ENCODE measurements around the gene SLC6A4.
"Not testable (repeated sequence)": the region's sequence is repeated elsewhere in the genome, so short reads cannot be mapped to it uniquely, and the experiment has no call there.

The SLC6A4 gene

DNA sequence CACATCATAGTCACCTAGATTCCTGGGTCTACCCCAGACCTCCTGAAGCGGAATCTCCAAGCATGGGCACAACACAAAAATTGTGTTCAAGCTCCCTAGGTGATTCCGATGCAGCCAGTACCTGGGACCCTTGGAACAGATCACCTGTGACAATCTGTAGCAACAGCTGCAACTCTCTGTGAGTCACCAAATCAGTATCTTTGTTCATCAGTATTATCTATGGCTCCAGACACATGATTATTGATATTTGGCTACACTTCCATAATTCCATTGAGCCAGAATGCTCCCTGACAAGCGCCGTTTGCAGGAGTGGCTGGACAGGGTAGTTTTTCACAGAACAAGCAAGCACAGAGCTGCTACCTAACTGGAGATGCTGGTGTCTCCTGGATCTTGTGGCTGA, 16.2 kb downstream of the SLC6A4 start:
- no peak for DNase-seq (ENCODE audit: low read depth, low spot score)

DNA sequence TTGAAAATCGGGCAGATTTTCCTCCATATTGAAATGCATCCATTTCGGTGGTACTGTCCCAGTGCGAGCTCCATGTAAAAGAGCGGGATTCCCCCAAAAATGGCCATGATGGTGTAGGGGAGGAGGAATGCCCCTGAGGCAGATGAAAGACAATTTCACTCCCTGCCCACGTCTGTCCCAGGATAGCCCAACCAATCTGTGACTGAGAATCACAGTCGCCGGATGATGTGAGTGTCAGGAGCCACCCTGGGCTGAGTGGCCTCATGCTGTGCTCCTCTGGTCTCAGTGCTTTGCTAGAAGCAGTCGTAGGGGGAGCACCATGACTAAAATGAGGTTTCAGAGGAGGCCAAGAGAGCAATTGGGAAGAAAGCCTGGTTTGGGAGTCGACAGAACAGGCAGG, 16.7 kb downstream of the SLC6A4 start:
- DNase-seq (ENCODE audit: low read depth, low spot score), result no peak

GRCh38 chr17:30217746-30218245, 17.7 kb downstream of the SLC6A4 start:
- no peak for DNase-seq (ENCODE audit: low read depth, low spot score)

GRCh38 chr17:30217054-30217453, 18.4 kb downstream of the SLC6A4 start:
- no peak for DNase-seq (ENCODE audit: low read depth, low spot score)

DNA sequence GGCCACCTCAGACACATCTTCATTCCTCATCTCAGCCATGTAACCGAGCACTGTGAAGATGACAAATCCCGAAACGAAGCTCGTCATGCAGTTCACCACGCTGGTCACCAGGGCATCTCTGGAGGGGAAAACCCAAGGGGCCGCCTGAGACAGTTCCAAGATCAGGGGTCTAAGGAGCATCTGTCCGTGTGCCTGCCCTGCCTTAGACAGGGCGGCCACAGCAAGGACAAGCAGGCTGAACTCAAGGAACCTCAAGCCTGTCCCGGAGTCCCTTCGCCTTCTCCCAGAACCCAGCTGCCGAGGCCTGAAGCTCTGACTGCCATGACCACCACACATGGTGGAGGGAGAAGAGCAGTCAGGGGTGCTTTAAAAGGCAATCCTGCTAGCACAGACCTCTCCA, 22.7 kb downstream of the SLC6A4 start:
- no peak for DNase-seq (ENCODE audit: low read depth, low spot score)

GRCh38 chr17:30211371-30211770, 24.1 kb downstream of the SLC6A4 start:
- no peak for DNase-seq (ENCODE audit: low read depth, low spot score)

DNA sequence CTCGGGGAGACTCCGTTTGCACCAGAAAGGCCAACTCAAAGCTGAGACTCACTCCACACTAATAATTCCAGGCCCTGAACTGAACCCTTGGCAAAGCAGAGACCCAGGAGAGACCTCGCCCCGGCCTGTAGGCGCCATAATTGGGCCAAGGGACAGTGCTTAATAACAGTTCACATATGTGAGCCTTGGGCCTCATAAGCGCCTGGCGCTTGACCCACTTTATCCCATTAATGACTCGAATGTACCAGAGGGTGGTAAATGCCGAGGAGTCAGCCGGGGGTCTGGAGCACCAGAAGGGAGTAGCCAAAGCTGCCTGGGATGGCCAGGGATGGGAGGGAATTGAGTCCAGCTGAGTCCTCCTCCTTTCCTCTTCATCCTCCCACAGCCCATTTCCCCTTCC, 24.6 kb downstream of the SLC6A4 start:
- DNase-seq (ENCODE audit: low read depth, low spot score), result no peak

- no peak for DNase-seq (ENCODE audit: low read depth, low spot score)
These were observed 25.1 kb downstream of the SLC6A4 start for GRCh38 chr17:30210366-30210765.

- DNase-seq (ENCODE audit: low read depth, low spot score), result no peak
These were observed 25.6 kb downstream of the SLC6A4 start for GRCh38 chr17:30209930-30210329.

DNA sequence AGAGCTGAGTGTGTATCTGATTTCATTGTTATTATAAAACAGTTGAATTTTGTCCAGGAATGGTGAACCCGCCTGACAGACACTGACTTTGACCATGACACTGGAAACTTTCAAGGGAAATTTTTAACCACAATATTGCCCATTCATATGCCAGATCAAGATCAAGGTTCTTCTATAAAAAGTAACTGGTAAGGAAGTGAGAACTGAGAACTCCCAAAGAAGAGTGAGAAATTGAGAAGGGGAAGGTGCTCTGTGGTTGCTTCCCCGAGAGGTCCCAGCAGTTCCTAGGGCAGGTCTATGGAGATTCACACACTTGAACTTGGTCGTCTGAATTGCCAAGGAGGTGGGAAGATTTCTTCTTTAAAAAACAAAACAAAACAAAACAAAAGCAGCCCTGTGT, 27.3 kb downstream of the SLC6A4 start:
- no peak for DNase-seq (ENCODE audit: low read depth, low spot score)

- DNase-seq (ENCODE audit: low read depth, low spot score), result no peak
These were observed 27.8 kb downstream of the SLC6A4 start for GRCh38 chr17:30207655-30208054.

GRCh38 chr17:30203471-30203981, 32.0 kb downstream of the SLC6A4 start:
- no peak for DNase-seq (ENCODE audit: low read depth, low spot score)

DNA sequence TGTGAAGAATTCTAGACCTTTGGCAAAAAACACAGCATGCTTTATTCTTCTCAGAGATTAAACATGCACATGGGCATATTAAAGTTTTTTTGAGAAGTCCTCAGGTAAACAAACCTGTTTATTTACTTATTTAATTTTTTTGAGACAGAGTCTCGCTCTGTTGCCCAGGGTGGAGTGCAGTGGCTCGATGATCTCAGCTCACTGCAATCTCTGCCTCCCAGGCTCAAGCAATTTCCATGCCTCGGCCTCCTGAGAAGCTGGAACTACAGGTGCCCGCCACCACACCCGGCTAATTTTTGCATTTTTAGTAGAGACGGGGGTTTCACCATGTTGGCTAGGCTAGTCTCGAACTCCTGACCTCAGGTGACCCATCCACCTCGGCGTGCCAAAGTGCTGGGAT, 34.8 kb downstream of the SLC6A4 start:
- DNase-seq (ENCODE audit: low read depth, low spot score), result not testable (repeated sequence)

DNA sequence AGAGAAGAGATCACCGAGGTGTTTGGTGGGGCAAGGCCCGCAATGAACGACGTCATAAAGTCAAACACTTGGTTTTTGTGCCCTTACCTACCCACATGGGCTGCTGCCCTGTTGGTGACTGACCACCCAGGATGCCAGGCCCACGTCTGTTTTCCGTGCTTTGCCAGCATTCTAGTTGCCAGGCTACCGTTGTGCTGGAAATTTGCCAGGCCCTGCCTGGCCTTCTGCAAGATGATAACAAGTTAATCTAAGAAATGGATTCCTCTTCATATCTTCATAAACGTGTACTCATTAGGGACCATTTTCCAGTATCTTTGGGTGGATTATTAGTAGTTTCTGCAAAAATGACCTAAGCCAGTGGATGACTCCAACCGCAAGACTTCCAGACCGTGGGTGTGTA, 35.4 kb downstream of the SLC6A4 start:
- no peak for DNase-seq (ENCODE audit: low read depth, low spot score)

DNA sequence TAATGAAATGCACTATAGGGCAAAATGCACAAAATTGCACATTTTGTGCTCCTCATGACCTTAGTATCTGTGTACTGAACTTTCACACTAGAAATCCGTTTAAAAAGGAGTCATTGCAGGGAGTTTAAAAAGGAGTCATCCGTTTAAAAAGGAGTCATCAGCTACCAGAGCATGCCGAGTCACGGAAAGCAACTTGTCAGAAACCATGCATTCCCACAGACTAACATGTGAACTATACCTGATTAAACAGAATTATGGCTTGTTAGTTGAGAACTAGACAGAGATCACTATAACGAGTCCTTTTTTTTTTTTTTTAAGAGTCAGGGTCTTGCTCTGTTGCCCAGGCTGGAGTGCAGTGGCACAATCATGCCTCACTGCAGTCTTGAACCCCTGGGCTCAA, 35.9 kb downstream of the SLC6A4 start:
- no peak for DNase-seq (ENCODE audit: low read depth, low spot score)

DNA sequence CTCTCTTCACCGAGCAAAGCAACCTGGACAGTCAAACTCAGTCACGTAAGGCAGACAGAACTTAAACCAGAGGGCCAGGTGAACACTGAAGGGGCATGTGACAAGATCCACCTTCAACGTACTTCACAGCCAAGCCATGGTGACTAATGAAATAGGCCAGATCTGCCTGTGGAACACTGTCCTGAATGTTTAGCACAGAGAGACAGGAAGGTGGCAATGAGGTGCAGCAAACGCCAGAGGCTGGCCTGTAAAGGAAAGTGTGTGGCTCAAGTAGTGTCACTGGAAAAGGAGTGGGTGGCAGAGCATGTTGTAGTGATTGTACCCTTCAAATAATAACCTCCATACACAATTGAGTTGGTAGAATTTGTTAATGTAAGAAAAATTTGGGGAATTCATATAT, 38.1 kb downstream of the SLC6A4 start:
- DNase-seq (ENCODE audit: low read depth, low spot score), result no peak

DNA sequence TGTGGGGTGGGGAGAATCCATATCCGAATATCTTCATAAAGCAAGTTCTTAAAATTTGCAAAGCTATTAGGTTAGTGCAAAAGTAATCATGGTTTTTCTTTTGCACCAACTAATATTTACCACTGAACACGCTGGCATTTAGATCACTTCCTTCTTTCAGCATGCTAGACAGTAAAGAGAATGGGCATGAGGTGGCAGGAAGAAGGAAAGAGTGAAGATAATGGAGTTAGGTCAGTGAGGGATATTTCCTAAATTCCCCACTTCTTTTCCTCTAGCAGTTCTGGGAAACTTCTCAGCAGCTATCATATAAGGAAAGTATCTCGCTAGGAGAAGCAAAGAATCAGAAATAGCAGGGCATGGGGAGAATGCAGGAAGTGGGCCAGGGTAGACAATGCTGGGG, 39.0 kb downstream of the SLC6A4 start:
- no peak for DNase-seq (ENCODE audit: low read depth, low spot score)

GRCh38 chr17:30191072-30191471, 44.4 kb downstream of the SLC6A4 start:
- DNase-seq (ENCODE audit: low read depth, low spot score), result no peak

DNA sequence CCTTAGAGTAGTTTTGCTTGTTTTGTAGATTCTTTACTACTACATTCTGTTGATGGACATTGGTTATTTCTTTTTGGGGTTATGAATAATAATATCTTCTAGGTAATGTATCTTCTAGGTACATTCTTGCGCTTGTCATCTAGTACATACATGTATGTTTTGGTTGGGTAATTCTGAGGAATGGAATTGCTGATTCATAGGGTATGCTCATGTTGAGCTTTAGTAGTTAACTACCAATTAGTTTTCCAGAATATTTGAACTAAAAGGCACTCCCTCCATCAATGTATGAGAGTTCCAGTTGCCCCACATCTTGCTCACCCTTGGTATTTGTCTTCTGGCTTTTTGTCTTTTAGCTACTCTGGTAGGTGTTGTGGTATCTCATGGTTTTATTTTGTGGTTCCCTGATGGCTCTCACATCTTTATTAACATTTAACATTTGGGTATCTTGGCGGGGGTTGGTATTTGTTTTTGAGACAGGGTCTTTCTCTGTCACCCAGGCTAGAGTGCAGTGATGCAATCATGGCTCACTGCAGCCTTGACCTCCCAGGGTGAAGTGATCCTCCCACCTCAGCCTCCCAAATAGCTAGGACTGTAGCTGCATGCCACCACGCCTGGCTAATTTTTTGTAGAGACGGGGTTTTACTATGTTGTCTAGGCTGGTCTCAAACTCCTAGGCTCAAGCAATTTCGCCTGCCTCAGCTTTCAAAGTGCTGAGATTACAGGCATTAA, 47.1 kb downstream of the SLC6A4 start:
- no peak for DNase-seq (ENCODE audit: low read depth, low spot score)

DNA sequence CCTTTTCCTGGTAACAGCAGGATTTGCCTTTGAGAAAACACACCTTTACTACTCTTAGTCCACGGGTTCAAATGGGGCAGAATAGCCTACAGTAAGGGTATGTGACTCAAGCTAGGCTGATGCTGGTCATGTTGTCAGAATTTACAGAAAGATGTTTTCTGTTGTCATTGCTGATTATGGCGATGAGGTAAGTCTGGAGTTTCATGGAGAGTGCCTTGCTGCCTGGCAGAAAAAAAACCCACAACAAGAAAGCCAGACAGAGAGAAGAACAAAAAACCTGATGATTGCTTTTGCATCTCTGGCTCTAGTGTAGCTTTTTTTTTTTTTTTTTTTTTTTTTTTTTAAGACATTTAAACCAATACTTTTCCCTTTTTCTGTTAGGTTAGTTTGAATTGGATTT, 47.9 kb downstream of the SLC6A4 start:
- no peak for DNase-seq (ENCODE audit: low read depth, low spot score)

DNA sequence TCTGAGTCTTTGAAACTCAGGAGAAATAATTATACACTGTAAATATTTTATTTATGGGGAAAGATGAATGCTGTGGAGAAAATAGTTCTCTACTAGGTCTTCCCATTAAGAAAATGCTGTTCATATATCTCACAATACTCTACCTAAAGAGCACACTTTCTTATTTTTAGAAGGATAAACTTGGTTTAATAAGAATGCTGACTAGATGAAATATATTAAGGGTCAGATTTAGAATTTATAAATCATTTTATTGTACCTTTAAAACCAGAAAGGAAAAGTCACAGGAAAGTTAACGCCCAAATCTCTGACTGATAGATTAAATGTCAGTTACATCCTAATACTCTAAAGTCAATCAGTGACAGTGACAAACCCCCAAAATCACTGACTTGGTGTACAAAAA, 48.7 kb downstream of the SLC6A4 start:
- DNase-seq (ENCODE audit: low read depth, low spot score), result no peak

GRCh38 chr17:30176855-30177254, 58.6 kb downstream of the SLC6A4 start:
- DNase-seq (ENCODE audit: low read depth, low spot score), result no peak

DNA sequence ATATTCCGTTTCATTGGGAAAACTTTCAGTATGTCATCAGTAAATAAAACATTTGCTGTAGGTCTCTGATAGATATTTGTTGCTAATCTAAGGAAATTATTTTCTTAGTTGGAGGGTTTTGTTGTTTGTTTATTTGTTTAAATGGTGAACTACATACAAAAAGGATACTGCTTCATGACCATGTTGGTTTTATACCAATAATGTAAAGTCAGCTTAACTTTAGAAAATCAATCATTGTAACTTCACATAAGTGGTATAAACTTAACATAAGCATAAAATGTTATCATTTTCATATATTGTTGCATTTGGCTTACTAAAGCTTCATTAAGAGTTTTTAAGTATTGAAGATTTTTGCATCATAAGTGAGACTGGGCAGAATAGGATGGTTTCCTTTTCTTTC, 60.9 kb downstream of the SLC6A4 start:
- no peak for DNase-seq (ENCODE audit: low read depth, low spot score)

DNA sequence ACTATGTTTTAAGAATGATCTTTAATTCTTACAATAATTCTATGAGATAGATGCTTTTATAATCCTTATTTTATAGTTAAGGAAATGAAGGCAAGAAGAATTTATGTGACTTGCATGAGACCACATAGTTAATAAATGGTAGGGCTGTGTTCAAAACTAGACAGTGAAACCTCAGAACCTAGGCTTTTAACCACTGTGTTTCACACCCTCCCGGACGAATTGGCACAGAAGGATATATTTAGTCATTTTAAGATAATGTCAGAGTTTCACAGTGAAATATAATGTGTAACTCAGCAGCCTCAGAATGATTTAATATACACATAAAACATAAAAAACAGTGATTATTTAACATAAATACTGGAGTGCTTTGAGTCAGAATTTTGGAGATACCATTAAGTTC, 61.8 kb downstream of the SLC6A4 start:
- DNase-seq (ENCODE audit: low read depth, low spot score), result no peak
